ENCODE data around the gene ELAVL1. TPM values are rescaled to one million over a fixed set of nuclear protein-coding genes. Genes with fewer than 3 reads are reported as not detected.
"Not testable (repeated sequence)": the region's sequence is repeated elsewhere in the genome, so short reads cannot be mapped to it uniquely, and the experiment has no call there.

Gene ELAVL1
- total RNA-seq, 5 donors from 2014 or later (not counting 1 experiment from before 2014, with no cell fraction given) = 33.6 to 62.1 (median 57.1) TPM

DNA sequence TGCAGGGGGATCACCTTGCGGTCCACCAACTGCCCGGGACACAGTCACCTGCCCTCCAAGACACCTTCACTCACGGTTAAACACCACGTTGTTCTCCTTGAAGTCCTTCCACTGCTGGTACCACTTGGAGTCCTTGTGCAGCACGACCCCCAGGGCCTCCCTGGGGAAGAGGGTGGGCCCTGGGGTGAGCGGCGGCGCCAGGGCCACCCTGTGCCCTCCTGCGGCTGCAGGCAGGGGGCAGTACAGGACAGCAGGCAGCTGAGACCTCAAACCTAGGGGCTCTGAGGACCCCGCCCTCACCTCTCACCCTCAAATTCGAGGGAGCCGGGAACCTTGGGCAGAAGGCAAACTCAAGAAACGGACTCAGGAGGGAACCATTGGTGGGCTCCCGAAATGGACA, 72.0 kb downstream of the ELAVL1 start:
- ChIA-PET POLR2A (no interaction called here), CTCF (no interaction called here)
- no peak overlapping the region for H3K27ac ChIP-seq (ENCODE audit: low read length)
- 86% methylated on average over 11 of the region's 14 CpGs for WGBS (ENCODE audit: insufficient coverage)
- no peaks in the 10 kb centered on the region for H3K27me3 ChIP-seq (replicated peaks in 1 of 2; ENCODE audit: control insufficient read depth in 2 of 2, extremely low read depth in 1 of 2, insufficient read depth in 2 of 2, low read length in 1 of 2)
- peaks cover 2 to 7% of the 10 kb centered on the region in 2 experiments for H3K4me1 ChIP-seq (ENCODE audit: control insufficient read depth in 1 of 2, extremely low read depth in 1 of 2, insufficient read depth in 2 of 2, low read length in 2 of 2)
- no peak overlapping the region for H3K4me3 ChIP-seq (ENCODE audit: control insufficient read depth in 1 of 2, extremely low read depth in 1 of 2, low read length in 1 of 2)
- Mint-ChIP-seq H3K36me3 (peaks cover 9% of the 10 kb centered on the region), H3K27ac (no peak overlapping the region), H3K4me3 (no peak overlapping the region), H3K9me3 (no peaks in the 10 kb centered on the region), H3K4me1 (peaks cover 0 to 10% (median 7%) of the 10 kb centered on the region in 3 donors), H3K27me3 (no peaks in the 10 kb centered on the region)
- ATAC-seq (replicated peaks in 1 of 4) (no peak), DNase-seq (no peak)
- peaks cover 31 to 69% of the 10 kb centered on the region in 2 donors for H3K36me3 ChIP-seq (ENCODE audit: control insufficient read depth in 2 of 2, extremely low read depth in 1 of 2, insufficient read depth in 1 of 2, low read length in 1 of 2)
- H3K9me3 ChIP-seq = no peaks in the 10 kb centered on the region

DNA sequence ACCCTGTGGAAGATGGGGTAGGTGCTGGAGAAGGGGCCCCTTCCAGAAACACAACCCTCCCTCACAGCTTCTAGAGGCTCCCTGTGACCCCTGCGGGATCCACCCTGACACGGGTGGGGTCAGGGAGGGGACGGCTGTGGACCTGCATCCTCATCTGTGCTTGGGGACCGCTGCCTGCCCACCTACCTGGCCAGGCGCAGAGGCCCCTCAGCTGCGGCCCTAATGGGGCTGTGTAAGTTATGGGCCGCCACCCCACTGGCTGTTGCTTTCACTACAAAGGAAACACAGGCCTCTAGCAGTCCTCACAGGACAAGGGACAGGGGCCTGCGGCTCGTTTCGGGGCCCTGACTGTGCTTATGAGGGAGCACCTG, 72.5 kb downstream of the ELAVL1 start:
- ATAC-seq (replicated peaks in 1 of 4) (no peak), DNase-seq (no peak)
- Mint-ChIP-seq H3K4me3 (no peak overlapping the region), H3K4me1 (peaks cover 0 to 10% (median 7%) of the 10 kb centered on the region in 3 donors), H3K36me3 (peaks cover 9% of the 10 kb centered on the region), H3K9me3 (no peaks in the 10 kb centered on the region), H3K27me3 (no peaks in the 10 kb centered on the region), H3K27ac (no peak overlapping the region)
- Histone ChIP-seq H3K27ac (ENCODE audit: low read length) (no peak overlapping the region), H3K4me3 (ENCODE audit: control insufficient read depth in 1 of 2, extremely low read depth in 1 of 2, low read length in 1 of 2) (no peak overlapping the region), H3K36me3 (ENCODE audit: control insufficient read depth in 2 of 2, extremely low read depth in 1 of 2, insufficient read depth in 1 of 2, low read length in 1 of 2) (peaks cover 30 to 65% of the 10 kb centered on the region in 2 donors), H3K27me3 (replicated peaks in 1 of 2; ENCODE audit: control insufficient read depth in 2 of 2, extremely low read depth in 1 of 2, insufficient read depth in 2 of 2, low read length in 1 of 2) (no peaks in the 10 kb centered on the region), H3K4me1 (ENCODE audit: control insufficient read depth in 1 of 2, extremely low read depth in 1 of 2, insufficient read depth in 2 of 2, low read length in 2 of 2) (peaks cover 2 to 7% of the 10 kb centered on the region in 2 experiments), H3K9me3 (no peaks in the 10 kb centered on the region)
- 94% methylated on average over 5 of the region's 10 CpGs for WGBS (ENCODE audit: insufficient coverage)
- ChIA-PET POLR2A (no interaction called here), CTCF (no interaction called here)

DNA sequence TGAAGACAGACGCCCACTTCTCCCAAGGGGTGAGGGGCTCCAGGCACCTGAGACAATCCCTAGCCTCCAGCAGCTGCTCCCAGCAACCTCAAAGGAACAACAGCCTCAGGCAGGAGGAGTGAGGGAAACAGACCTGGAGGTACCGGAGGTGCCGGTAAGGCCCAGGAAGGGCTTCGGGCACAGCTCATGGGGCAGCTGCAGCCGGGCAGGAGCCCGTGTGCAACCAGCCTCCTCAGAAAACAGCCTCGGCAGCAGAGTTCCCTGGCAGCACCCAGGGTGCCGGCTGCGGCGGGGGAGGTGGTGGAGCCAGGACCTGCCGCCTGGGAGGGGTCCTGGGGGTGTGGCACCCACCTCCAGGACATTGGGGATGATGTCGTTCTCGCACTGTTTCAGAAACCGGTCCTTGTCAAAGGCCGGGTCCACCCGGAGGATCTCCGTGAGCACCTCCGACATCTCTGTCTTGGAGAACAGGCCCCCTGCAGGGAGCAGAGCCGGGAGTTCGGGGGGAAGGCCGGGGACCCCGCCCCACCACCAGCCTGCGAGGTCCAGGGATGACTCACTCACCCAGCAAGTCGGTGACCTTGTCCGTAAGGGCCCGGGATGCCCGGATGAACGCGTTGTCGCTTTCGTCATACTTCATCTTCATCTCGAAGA, 73.0 kb downstream of the ELAVL1 start:
- DNase-seq (no peak), ATAC-seq (replicated peaks in 1 of 4) (no peak)
- H3K27ac ChIP-seq (ENCODE audit: low read length) = no peak overlapping the region
- ChIA-PET CTCF (no interaction called here), POLR2A (no interaction called here)
- H3K4me3 ChIP-seq (ENCODE audit: control insufficient read depth in 1 of 2, extremely low read depth in 1 of 2, low read length in 1 of 2) = no peak overlapping the region
- Mint-ChIP-seq H3K9me3 (no peaks in the 10 kb centered on the region), H3K36me3 (peaks cover 9% of the 10 kb centered on the region), H3K4me1 (peaks cover 0 to 10% (median 7%) of the 10 kb centered on the region in 3 donors), H3K4me3 (no peak overlapping the region), H3K27ac (no peak overlapping the region), H3K27me3 (no peaks in the 10 kb centered on the region)
- peaks cover 2 to 7% of the 10 kb centered on the region in 2 experiments for H3K4me1 ChIP-seq (ENCODE audit: control insufficient read depth in 1 of 2, extremely low read depth in 1 of 2, insufficient read depth in 2 of 2, low read length in 2 of 2)
- peaks cover 28 to 61% of the 10 kb centered on the region in 2 donors for H3K36me3 ChIP-seq (ENCODE audit: control insufficient read depth in 2 of 2, extremely low read depth in 1 of 2, insufficient read depth in 1 of 2, low read length in 1 of 2)
- WGBS (ENCODE audit: insufficient coverage) = 96% methylated on average over 19 of the region's 32 CpGs
- no peaks in the 10 kb centered on the region for H3K27me3 ChIP-seq (replicated peaks in 1 of 2; ENCODE audit: control insufficient read depth in 2 of 2, extremely low read depth in 1 of 2, insufficient read depth in 2 of 2, low read length in 1 of 2)
- no peaks in the 10 kb centered on the region for H3K9me3 ChIP-seq

- Histone ChIP-seq H3K36me3 (ENCODE audit: control insufficient read depth in 2 of 2, extremely low read depth in 1 of 2, insufficient read depth in 1 of 2, low read length in 1 of 2) (peaks cover 21 to 54% of the 10 kb centered on the region in 2 donors), H3K4me3 (ENCODE audit: control insufficient read depth in 1 of 2, extremely low read depth in 1 of 2, low read length in 1 of 2) (no peak overlapping the region), H3K27me3 (replicated peaks in 1 of 2; ENCODE audit: control insufficient read depth in 2 of 2, extremely low read depth in 1 of 2, insufficient read depth in 2 of 2, low read length in 1 of 2) (no peaks in the 10 kb centered on the region), H3K9me3 (no peaks in the 10 kb centered on the region), H3K27ac (ENCODE audit: low read length) (no peak overlapping the region), H3K4me1 (ENCODE audit: control insufficient read depth in 1 of 2, extremely low read depth in 1 of 2, insufficient read depth in 2 of 2, low read length in 2 of 2) (peaks cover 2 to 10% of the 10 kb centered on the region in 2 experiments)
- Mint-ChIP-seq H3K27ac (no peak overlapping the region), H3K36me3 (peaks cover 9% of the 10 kb centered on the region), H3K9me3 (no peaks in the 10 kb centered on the region), H3K4me1 (peaks cover 0 to 11% (median 8%) of the 10 kb centered on the region in 3 donors), H3K4me3 (no peak overlapping the region), H3K27me3 (no peaks in the 10 kb centered on the region)
- ChIA-PET POLR2A (no interaction called here), CTCF (no interaction called here)
- WGBS (ENCODE audit: insufficient coverage) = 96% methylated on average over 23 of the region's 36 CpGs
- DNase-seq = no peak
- no peak for ATAC-seq (replicated peaks in 1 of 4)
Observed at GRCh38 chr19:7931221-7932061, 74.0 kb downstream of the ELAVL1 start.

DNA sequence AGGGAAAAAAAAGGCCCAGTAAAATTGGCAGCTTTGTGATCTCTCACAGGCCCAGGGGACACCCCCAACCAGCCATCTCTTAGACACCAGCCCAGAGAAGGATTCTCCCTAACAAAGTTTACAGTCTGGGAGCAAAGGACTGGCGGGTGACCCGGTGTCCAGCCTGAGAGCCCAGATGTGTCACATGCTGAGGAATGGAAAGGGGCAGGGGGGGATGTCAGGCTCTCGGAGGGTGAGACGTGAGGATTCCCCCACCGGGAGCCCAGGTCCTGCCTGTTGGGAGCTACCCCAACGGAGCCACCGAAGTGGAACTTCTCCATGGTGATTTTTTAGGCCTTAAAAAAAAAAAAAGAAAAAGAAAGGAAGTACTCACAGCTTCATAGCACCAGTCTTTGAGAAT, 74.7 kb downstream of the ELAVL1 start:
- no peaks in the 10 kb centered on the region for H3K27me3 Mint-ChIP-seq
- H3K27ac Mint-ChIP-seq = no peak overlapping the region
- WGBS (ENCODE audit: insufficient coverage) = no CpG with 5 or more reads among the region's 7 CpGs
- DNase-seq = no peak
- H3K9me3 Mint-ChIP-seq = no peaks in the 10 kb centered on the region
- H3K4me3 ChIP-seq (ENCODE audit: control insufficient read depth in 1 of 2, extremely low read depth in 1 of 2, low read length in 1 of 2) = no peak overlapping the region
- peaks cover 18 to 50% of the 10 kb centered on the region in 2 donors for H3K36me3 ChIP-seq (ENCODE audit: control insufficient read depth in 2 of 2, extremely low read depth in 1 of 2, insufficient read depth in 1 of 2, low read length in 1 of 2)
- H3K9me3 ChIP-seq = no peaks in the 10 kb centered on the region
- no peak overlapping the region for H3K27ac ChIP-seq (ENCODE audit: low read length)
- no peak for ATAC-seq (replicated peaks in 1 of 4)
- no peak overlapping the region for H3K4me3 Mint-ChIP-seq
- CTCF ChIA-PET = interaction anchor here in 1 of 2 donors (0.6 to 2.7 kb wide), 3 partner anchors 13 to 625 kb away, joined by 4 to 15 read pairs (median 6); partner anchors contain the start of gene TIMM44
- peaks cover 2 to 14% of the 10 kb centered on the region in 2 experiments for H3K4me1 ChIP-seq (ENCODE audit: control insufficient read depth in 1 of 2, extremely low read depth in 1 of 2, insufficient read depth in 2 of 2, low read length in 2 of 2)
- H3K27me3 ChIP-seq (replicated peaks in 1 of 2; ENCODE audit: control insufficient read depth in 2 of 2, extremely low read depth in 1 of 2, insufficient read depth in 2 of 2, low read length in 1 of 2) = no peaks in the 10 kb centered on the region
- H3K4me1 Mint-ChIP-seq = peaks cover 0 to 14% (median 11%) of the 10 kb centered on the region in 3 donors
- POLR2A ChIA-PET = no interaction called here
- H3K36me3 Mint-ChIP-seq = peaks cover 8% of the 10 kb centered on the region

DNA sequence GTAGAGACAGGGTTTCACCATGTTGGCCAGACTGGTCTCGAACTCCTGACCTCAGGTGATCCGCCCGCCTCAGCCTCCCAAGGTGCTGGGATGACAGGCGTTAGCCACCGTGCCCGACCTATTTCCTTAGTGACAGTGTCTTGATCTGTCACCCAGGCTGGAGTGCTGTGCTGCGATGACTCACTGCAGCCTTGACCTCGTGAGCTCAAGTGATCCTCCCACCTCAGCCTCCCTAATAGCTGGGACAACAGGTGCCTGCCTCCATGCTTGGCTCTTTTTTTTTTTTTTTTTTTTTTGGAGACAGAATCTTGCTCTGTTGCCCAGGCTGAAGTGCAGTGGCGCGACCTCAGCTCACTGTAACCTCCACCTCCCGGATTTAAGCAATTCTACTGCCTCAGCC, 75.4 kb downstream of the ELAVL1 start:
- H3K27me3 ChIP-seq (replicated peaks in 1 of 2; ENCODE audit: control insufficient read depth in 2 of 2, extremely low read depth in 1 of 2, insufficient read depth in 2 of 2, low read length in 1 of 2); H3K27ac ChIP-seq (ENCODE audit: low read length); H3K4me3 ChIP-seq (ENCODE audit: control insufficient read depth in 1 of 2, extremely low read depth in 1 of 2, low read length in 1 of 2); H3K9me3 ChIP-seq; H3K27me3 Mint-ChIP-seq; H3K4me3 Mint-ChIP-seq; DNase-seq; H3K36me3 Mint-ChIP-seq; ATAC-seq (replicated peaks in 1 of 4); H3K27ac Mint-ChIP-seq; H3K9me3 Mint-ChIP-seq: not testable (repeated sequence)
- Histone ChIP-seq H3K36me3 (ENCODE audit: control insufficient read depth in 2 of 2, extremely low read depth in 1 of 2, insufficient read depth in 1 of 2, low read length in 1 of 2) (peaks cover 18 to 44% of the 10 kb centered on the region in 2 donors), H3K4me1 (ENCODE audit: control insufficient read depth in 1 of 2, extremely low read depth in 1 of 2, insufficient read depth in 2 of 2, low read length in 2 of 2) (peaks cover 2 to 16% of the 10 kb centered on the region in 2 experiments)
- POLR2A ChIA-PET = interaction anchor here in 1 of 2 donors (0.6 kb wide), 1 partner anchor 13 kb away, joined by 3 read pairs; no protein-coding TSS in a partner anchor
- peaks cover 0 to 16% (median 12%) of the 10 kb centered on the region in 3 donors for H3K4me1 Mint-ChIP-seq
- 50% methylated on average over 2 of the region's 11 CpGs for WGBS (ENCODE audit: insufficient coverage)
- CTCF ChIA-PET = interaction anchor here in 1 of 2 donors (0.6 to 2.7 kb wide), 5 partner anchors 9 to 624 kb away, joined by 3 to 15 read pairs (median 6); partner anchors contain the start of genes SNAPC2 and TIMM44
